GM12891 (cell line): ENCODE data around the gene MAP4K4.

Experiments
- POLR2A ChIP-seq: IDR thresholded peaks from 2 replicates; pipeline ENCODE4 v1.6.1; 2011; ENCODE audit warnings: low read depth, low read length, control low read depth
- POLR2AphosphoS5 ChIP-seq: IDR thresholded peaks from 2 replicates; pipeline ENCODE4 v1.6.1; 2011; ENCODE audit warnings: low read depth, low read length, control low read depth
- SPI1 ChIP-seq: IDR thresholded peaks from 2 replicates; pipeline ENCODE4 v1.6.1; 2011; ENCODE audit warnings: low read depth, low read length, control low read depth
- TAF1 ChIP-seq: IDR thresholded peaks from 2 replicates; pipeline ENCODE4 v1.6.1; 2011; ENCODE audit warnings: low read depth, low read length, control low read depth

DNA sequence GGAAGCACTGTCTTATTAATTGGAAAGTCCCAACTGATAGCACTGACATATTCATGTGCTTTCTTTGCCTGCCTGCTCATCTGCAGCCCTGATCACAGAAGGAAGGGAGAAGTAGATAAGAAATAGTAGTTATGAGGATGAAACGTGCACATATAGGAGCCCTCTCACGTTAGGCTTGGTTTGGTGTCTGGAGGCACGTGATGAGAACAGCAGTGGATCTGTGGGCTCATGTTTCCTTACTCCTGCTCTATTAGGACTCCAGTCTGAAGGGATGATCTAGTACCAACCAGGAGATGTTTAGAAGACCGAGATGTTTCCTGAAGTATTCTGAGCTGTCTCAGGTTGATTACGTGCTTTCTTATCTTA, 84.9 kb downstream of the MAP4K4 start:
- TF ChIP-seq TAF1 (no peak), POLR2A (no peak), POLR2AphosphoS5 (no peak), SPI1 (no peak)
